Breast epithelium (tissue), 3 donors: ENCODE results near the gene QSOX2.

Source experiments
- POLR2A ChIP-seq: fragments of 450-650 bp; IDR thresholded peaks from one replicate; pipeline ENCODE4 v1.6.1; 2016; ENCODE audit warnings: antibody characterized with exemption, mild to moderate bottlenecking, moderate library complexity
- TF ChIP-seq, protein P1 (sequence below), 3 donors: fragments of 450-650 bp; IDR thresholded peaks; one replicate each; pipeline ENCODE4 v1.5.1; 2016 to 2017; ENCODE audit warnings: antibody characterized with exemption in 3 of 3, mild to moderate bottlenecking in 3 of 3, moderate library complexity in 3 of 3

- TF ChIP-seq, protein P1, sequence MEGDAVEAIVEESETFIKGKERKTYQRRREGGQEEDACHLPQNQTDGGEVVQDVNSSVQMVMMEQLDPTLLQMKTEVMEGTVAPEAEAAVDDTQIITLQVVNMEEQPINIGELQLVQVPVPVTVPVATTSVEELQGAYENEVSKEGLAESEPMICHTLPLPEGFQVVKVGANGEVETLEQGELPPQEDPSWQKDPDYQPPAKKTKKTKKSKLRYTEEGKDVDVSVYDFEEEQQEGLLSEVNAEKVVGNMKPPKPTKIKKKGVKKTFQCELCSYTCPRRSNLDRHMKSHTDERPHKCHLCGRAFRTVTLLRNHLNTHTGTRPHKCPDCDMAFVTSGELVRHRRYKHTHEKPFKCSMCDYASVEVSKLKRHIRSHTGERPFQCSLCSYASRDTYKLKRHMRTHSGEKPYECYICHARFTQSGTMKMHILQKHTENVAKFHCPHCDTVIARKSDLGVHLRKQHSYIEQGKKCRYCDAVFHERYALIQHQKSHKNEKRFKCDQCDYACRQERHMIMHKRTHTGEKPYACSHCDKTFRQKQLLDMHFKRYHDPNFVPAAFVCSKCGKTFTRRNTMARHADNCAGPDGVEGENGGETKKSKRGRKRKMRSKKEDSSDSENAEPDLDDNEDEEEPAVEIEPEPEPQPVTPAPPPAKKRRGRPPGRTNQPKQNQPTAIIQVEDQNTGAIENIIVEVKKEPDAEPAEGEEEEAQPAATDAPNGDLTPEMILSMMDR (IDR thresholded peaks at IDR 0.05), result no peak
- no peak for TF ChIP-seq POLR2A
These were observed 41.3 kb downstream of the QSOX2 start for GRCh38 chr9:136204145-136204805.
